AG09309 (cell line): Measurements from ENCODE around the gene IRX2.

Source experiments
- DNase-seq: peaks from one replicate; pipeline ENCODE4 v3.0.0-alpha.2; 2010; ENCODE audit warnings: low read depth
- H3K4me3 ChIP-seq: 2 replicates; pipeline ENCODE4 v1.5.1; 2011; ENCODE audit warnings: mild to moderate bottlenecking, low read depth, low read length, moderate library complexity; ENCODE audit not compliant: control insufficient read depth
- CTCF ChIP-seq: IDR thresholded peaks from 2 replicates; pipeline ENCODE4 v1.5.1; 2011; ENCODE audit warnings: mild to moderate bottlenecking, low read depth, low read length, inconsistent platforms; ENCODE audit not compliant: insufficient read depth, control insufficient read depth; ENCODE audit errors: missing control alignments

Gene IRX2

GRCh38 chr5:2698581-2698980 lies 52.9 kb downstream of the IRX2 start:
- no peak for TF ChIP-seq CTCF

GRCh38 chr5:2697446-2698200 lies 53.9 kb downstream of the IRX2 start:
- TF ChIP-seq CTCF: no peak
- no peak for DNase-seq
- no peak overlapping the region for H3K4me3 ChIP-seq

More at GRCh38 chr5:2698581-2698980, 52.9 kb downstream of the IRX2 start:
- DNase-seq: no peak
- no peak overlapping the region for H3K4me3 ChIP-seq

- TF ChIP-seq CTCF: no peak
- no peak overlapping the region for H3K4me3 ChIP-seq
- DNase-seq: no peak
These were observed 54.4 kb downstream of the IRX2 start for GRCh38 chr5:2697041-2697440.
